Hair follicle dermal papilla cell (primary cell): ENCODE results near the gene NDUFS7. TPM values are rescaled to one million over a fixed set of nuclear protein-coding genes. Genes with fewer than 3 reads are reported as not detected.

Experiments used
- total RNA-seq: library from RNA; depleted of rRNA; stranded (reverse); fragments of >200 nt; gene quantifications from 2 replicates; pipeline ENCODE4 v1.2.3, GENCODE V29; 2012

Gene NDUFS7
- total RNA-seq, result 36.2 and 47.1 TPM in 2 replicates

GRCh38 chr19:1383312-1384084 is at the start of gene NDUFS7:
Gene NDUFS7 (plus strand): TSS chr19:1383907. CDS start chr19:1383927, 20 bp downstream.

DNA sequence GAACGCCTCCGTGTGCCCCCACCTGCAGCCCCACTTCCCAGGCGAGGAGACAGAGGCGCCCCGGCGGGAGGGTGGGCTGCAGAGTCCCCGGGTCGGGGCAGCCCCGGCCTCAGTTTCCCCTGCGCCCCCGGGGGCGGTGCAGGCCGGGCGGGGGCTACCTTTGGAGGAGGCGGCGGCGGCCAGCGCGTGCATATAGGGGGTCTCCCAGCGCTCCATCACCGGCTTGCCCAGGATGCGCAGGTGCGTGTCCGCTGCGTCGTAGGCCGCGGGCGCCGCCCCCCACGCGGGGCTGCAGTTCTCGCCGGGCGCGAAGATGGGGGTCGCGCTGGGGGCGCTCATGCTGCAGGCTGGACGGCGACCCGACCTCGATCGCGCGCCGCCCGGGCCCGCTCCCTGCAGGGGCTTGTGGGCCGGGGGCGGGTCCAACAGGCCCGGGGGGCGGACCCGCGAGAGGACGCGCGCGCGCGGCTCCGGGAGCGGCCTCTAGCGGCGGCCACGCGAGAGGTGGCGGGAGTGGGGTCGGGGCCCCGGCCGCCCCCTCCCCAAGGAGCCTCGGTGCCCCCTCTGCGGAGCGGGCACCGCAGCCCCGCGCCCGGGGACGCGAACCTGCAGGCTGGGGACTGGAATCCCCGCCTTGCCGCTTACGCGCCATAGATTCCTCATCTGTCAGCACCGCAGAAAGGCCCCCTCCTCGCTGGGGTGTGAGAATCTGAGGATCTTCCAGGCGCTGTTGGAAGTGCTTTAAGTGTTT is 17.6 kb downstream of the NDUFS7 start, which contains the start of gene GAMT:
Gene GAMT (minus strand): TSS at position 405 of the 751 bp plus-strand sequence. CDS start 66 bp downstream, at position 339.

DNA sequence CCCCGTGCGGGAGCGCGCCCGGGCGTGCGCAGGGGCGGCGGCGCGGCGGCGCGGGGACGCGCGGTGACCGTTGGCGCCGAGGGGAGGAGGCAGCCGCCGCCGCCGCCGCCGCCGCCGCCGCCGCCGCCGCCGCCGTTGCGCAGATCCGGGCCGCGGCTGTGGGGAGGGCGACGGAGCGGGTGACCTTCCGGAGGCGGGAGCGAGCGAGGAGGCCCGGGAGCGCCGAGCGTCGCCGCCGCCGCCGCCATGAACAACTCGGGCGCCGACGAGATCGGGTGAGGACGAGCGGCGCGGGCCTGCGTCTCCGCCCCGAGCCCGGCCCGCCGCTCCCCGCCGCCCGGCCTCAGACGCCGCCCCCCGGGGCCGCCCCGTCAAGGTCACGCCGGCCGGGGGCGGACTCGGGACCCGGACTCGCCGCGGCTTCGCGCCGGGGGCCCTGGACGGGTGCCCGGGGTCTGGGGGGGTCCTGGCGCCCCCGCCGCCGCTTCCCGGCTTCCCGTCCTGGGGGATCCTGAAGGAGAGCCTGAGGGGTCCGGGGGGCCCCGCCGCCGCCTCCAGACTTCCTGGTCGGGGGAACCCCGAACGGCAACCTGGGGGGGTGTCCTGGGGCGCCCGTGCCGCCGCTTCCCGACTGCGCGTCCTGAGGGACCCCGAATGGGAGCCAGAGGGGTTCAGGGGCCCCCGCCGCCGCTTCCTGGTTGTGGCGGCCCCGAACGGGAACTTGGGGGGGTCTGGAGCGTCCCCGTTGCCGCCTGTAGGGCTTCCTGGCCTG is 24.0 kb downstream of the NDUFS7 start, which contains the start of gene DAZAP1:
Gene DAZAP1 (plus strand): TSS at position 59 of the 772 bp plus-strand sequence. CDS start 188 bp downstream, at position 247.

DNA sequence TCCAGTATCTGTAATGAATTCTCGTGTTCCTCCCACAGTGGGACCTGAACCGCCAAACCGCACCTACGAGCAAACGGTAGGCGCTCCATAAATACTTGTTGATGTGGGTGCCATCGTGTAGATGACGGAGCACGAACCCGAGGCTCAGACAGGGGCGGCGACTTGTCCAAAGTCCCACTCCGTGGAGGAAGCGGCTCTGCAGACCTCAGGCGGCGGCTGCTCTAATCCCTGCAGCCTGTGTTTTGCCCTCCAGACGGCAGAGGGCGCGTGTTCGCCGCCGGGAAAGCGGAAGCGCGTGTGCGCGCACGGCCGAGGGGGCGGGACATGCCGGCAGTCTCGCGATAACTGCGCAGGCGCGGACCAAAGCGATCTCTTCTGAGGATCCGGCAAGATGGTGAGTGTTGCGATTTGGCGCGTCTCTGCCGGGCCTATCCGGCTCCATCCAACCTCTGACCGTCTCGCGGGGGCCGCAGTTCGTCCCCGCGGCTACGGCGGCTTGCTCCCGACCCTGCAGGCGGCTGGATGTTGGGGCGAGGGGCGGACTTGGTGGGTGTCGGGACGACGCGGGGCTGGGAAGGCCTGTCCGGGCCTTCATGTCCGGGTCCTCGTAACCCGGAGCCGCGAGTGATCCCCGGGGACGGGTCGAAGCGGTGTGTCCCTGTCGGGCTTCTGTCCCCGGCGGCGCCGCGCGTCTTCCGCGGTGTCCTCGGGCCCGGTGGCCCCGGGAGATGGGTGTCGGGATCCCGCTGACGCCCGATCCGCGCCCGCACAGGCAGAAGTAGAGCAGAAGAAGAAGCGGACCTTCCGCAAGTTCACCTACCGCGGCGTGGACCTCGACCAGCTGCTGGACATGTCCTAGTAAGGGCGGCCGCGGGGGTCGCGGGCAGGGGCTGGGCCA is 54.6 kb downstream of the NDUFS7 start, which contains the start of gene RPS15:
Gene RPS15 (plus strand): TSS at position 362 of the 898 bp plus-strand sequence. CDS start 30 bp downstream, at position 392.

Other genes with a start within 250 kb of the NDUFS7 start
- 109 and 130 TPM in 2 replicates for gene SBNO2, start 209.6 kb upstream of the NDUFS7 start, total RNA-seq
- gene STK11, start 178.1 kb upstream of the NDUFS7 start, total RNA-seq, result 90.2 and 94.1 TPM in 2 replicates
- 3.2 and 4.2 TPM in 2 replicates for gene CBARP, start 145.9 kb upstream of the NDUFS7 start, total RNA-seq
- 10.5 and 14.0 TPM in 2 replicates for gene ATP5F1D, start 142.2 kb upstream of the NDUFS7 start, total RNA-seq
- 32.1 and 35.4 TPM in 2 replicates for gene MIDN, start 135.3 kb upstream of the NDUFS7 start, total RNA-seq
- gene CIRBP, start 114.6 kb upstream of the NDUFS7 start, total RNA-seq, result 234 and 348 TPM in 2 replicates
- gene FAM174C, start 108.4 kb upstream of the NDUFS7 start, total RNA-seq, result 13.1 and 15.2 TPM in 2 replicates
- not detected in 2 replicates for gene EFNA2, start 98.0 kb upstream of the NDUFS7 start, total RNA-seq
- gene GAMT, start 17.6 kb downstream of the NDUFS7 start, total RNA-seq, result 24.2 and 28.8 TPM in 2 replicates
- gene DAZAP1, start 23.7 kb downstream of the NDUFS7 start, total RNA-seq, result 50.6 TPM in 2 replicates
- 301 and 458 TPM in 2 replicates for gene RPS15, start 54.5 kb downstream of the NDUFS7 start, total RNA-seq
- 0.49 and 0.81 TPM in 2 replicates for gene APC2, start 66.2 kb downstream of the NDUFS7 start, total RNA-seq
- 27.8 and 37.2 TPM in 2 replicates for gene C19orf25, start 95.3 kb downstream of the NDUFS7 start, total RNA-seq
- gene PCSK4, start 106.4 kb downstream of the NDUFS7 start, total RNA-seq, result 2.3 and 2.8 TPM in 2 replicates
- 1.3 and 1.8 TPM in 2 replicates for gene REEP6, start 107.3 kb downstream of the NDUFS7 start, total RNA-seq
- gene ADAMTSL5, start 129.1 kb downstream of the NDUFS7 start, total RNA-seq, result 10.4 and 11.3 TPM in 2 replicates
- under 0.01 and 0.12 TPM in 2 replicates for gene PLK5, start 140.2 kb downstream of the NDUFS7 start, total RNA-seq
- gene MEX3D, start 184.4 kb downstream of the NDUFS7 start, total RNA-seq, result 44.9 and 56.5 TPM in 2 replicates
- 75.4 and 81.9 TPM in 2 replicates for gene MBD3, start 209.0 kb downstream of the NDUFS7 start, total RNA-seq
- 29.8 and 34.6 TPM in 2 replicates for gene UQCR11, start 221.6 kb downstream of the NDUFS7 start, total RNA-seq